Peyer's patch (tissue), 4 donors: ENCODE measurements around the gene E2F2.

Experiments
- POLR2A ChIP-seq, 2 donors: fragments of 450-650 bp; IDR thresholded peaks; one replicate each; pipeline ENCODE4 v1.5.1; 2017; ENCODE audit warnings: antibody characterized with exemption in 2 of 2, mild to moderate bottlenecking in 2 of 2, moderate library complexity in 2 of 2
- TF ChIP-seq, protein P1 (sequence below), 6 experiments: fragments of 450-650 bp in 4 of 6; fragments of 200-600 bp in 2 of 6; sonication (generic) in 1 of 6; IDR thresholded peaks; one replicate each; pipeline ENCODE4 v1.5.1; 2017 to 2019; ENCODE audit warnings: antibody characterized with exemption in 6 of 6, mild to moderate bottlenecking in 3 of 6, moderate library complexity in 1 of 6

DNA sequence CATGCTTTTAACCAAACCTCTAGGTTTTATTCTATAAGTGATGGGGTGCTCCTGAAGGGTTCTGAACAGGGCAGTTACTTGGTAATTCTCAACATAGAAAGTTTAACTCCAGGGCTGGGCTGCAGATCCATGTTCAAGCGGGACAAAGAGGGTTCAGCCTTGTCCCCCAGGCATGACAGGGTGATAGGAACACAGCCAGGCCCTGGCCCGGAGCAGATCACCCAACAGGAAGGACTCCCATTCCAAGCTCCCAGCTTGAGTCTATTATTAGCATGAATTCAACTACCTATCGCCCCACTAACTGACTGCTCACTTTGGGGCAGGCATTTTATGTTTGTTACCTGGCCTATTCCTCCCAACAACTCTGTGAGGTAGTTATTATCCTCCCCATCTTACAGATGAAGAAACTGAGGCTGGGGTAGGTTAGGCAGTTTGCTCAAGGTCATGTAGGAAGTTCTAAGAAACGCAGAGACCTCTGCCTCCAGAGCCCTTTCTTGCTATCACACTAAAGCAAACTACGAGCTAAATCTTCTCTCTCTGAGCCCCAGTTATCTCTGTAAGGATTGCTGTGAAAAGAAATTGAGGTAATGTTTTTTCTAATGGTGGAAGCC lies 61.6 kb downstream of the E2F2 start:
- no peak for TF ChIP-seq POLR2A (IDR thresholded peaks at IDR 0.05)
- TF ChIP-seq, protein P1, sequence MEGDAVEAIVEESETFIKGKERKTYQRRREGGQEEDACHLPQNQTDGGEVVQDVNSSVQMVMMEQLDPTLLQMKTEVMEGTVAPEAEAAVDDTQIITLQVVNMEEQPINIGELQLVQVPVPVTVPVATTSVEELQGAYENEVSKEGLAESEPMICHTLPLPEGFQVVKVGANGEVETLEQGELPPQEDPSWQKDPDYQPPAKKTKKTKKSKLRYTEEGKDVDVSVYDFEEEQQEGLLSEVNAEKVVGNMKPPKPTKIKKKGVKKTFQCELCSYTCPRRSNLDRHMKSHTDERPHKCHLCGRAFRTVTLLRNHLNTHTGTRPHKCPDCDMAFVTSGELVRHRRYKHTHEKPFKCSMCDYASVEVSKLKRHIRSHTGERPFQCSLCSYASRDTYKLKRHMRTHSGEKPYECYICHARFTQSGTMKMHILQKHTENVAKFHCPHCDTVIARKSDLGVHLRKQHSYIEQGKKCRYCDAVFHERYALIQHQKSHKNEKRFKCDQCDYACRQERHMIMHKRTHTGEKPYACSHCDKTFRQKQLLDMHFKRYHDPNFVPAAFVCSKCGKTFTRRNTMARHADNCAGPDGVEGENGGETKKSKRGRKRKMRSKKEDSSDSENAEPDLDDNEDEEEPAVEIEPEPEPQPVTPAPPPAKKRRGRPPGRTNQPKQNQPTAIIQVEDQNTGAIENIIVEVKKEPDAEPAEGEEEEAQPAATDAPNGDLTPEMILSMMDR (IDR thresholded peaks at IDR 0.05), result no peak
